Calu3 (cell line): ENCODE measurements around the gene CTSD. TPM values are rescaled to one million over a fixed set of nuclear protein-coding genes. Genes with fewer than 3 reads are reported as not detected.

Experiments
- BruUV-seq: library from RNA; stranded (reverse); fragments of 400-500 nt; replicated peaks from 2 replicates; lab custom pipeline; 2021; lab: Mats Ljungman, UMichigan
- CTCF ChIA-PET: fragments of 300-600 bp; sonication (Branson Sonifier 250); formaldehyde crosslinking; loops from one replicate; lab custom pipeline; 2022; ENCODE audit warnings: antibody characterized with exemption; lab: Charles Lee
- DNase-seq: peaks from one replicate; pipeline ENCODE4 v3.0.0; 2022
- H3K27ac Mint-ChIP-seq: one replicate; pipeline ENCODE4 v1.8.0; 2022; ENCODE audit warnings: mixed read lengths; ENCODE audit not compliant: unreplicated experiment
- H3K27me3 Mint-ChIP-seq: one replicate; pipeline ENCODE4 v1.8.0; 2022; ENCODE audit warnings: mixed read lengths; ENCODE audit not compliant: unreplicated experiment
- H3K36me3 Mint-ChIP-seq: one replicate; pipeline ENCODE4 v1.8.0; 2022; ENCODE audit warnings: mild to moderate bottlenecking, moderate library complexity, mixed read lengths; ENCODE audit not compliant: insufficient read depth, unreplicated experiment
- H3K4me1 Mint-ChIP-seq: one replicate; pipeline ENCODE4 v1.8.0; 2022; ENCODE audit warnings: mild to moderate bottlenecking, low read depth, mixed read lengths; ENCODE audit not compliant: unreplicated experiment
- H3K4me3 Mint-ChIP-seq: one replicate; pipeline ENCODE4 v1.8.0; 2022; ENCODE audit warnings: mild to moderate bottlenecking, low read depth, moderate library complexity, mixed read lengths; ENCODE audit not compliant: unreplicated experiment
- H3K9me3 Mint-ChIP-seq: one replicate; pipeline ENCODE4 v1.8.0; 2022; ENCODE audit warnings: low read depth, mixed read lengths; ENCODE audit not compliant: unreplicated experiment
- intact Hi-C: fragments of 100-400 bp; cut with micrococcal nuclease; formaldehyde crosslinking; loops from one replicate; pipeline ENCODE4 v1.10.0; 2022; ENCODE audit not compliant: unreplicated experiment
- total RNA-seq: library from RNA; stranded (reverse); gene quantifications from 2 replicates; pipeline ENCODE4 v1.2.3, GENCODE V29; 2022
- TF ChIP-seq, protein P1 (sequence below): fragments of 200-600 bp; IDR thresholded peaks from one replicate; pipeline ENCODE4 v1.8.0; 2022; ENCODE audit warnings: antibody characterized with exemption; ENCODE audit not compliant: unreplicated experiment

CTSD gene
- total RNA-seq, 1 experiment from 2014 or later: 531 TPM

DNA sequence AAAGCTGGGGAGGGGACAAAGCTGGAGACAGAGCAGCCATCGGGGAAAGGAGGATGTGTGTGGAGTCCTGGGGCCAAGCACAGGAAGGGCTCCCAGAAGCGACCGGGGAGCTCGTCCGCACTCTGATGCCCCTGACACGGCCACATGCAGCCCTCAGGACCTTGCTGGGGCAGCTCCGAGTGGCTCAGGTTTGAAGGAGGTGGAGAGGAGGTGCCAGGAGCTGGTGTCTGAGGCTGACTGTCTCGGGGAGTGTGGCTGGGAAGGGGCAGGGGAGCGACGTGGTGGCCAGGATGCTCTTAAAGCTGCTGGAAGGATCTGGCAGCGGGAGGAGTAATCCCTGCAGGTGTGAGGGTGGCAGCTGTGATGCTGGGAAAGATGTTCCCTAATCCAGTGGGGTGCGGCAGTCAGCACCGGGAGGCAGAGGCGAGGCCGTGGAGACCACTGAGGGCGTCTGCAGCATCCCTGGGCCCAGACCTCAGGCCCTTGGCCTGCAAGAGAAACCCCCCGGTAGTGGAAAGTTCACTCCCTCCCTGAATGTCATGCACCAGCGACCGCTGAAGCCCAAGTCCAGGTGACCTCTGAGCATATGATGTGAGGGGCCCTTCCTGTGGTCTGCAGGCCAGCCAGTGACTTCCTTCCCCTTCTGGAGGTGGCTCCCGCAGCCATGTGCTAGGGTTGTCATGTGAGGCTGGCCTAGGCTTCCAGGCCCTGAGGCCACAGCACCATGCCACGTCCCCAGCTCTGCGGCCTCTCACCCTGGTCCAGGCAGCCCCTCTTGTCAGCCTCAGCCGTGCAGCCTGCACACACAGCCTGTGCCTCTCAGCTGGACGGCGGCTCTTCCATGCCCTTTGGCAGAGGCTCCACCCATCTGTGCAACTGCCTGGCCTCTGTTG lies 17.2 kb upstream of the CTSD start:
- Mint-ChIP-seq H3K27ac (peak overlapping the region; percentile 53), H3K36me3 (peaks cover 15% of the 10 kb centered on the region), H3K4me1 (peaks cover 85% of the 10 kb centered on the region), H3K27me3 (no peaks in the 10 kb centered on the region), H3K9me3 (no peaks in the 10 kb centered on the region), H3K4me3 (no peak overlapping the region)
- no TSS peak for BruUV-seq
- intact Hi-C loops: no loop called here
- CTCF ChIA-PET: interaction anchor here (0.6 kb wide), 1 partner anchor 962 kb away, joined by 3 read pairs; the partner anchor contains the start of gene PNPLA2
- no peak for DNase-seq
- TF ChIP-seq, protein P1, sequence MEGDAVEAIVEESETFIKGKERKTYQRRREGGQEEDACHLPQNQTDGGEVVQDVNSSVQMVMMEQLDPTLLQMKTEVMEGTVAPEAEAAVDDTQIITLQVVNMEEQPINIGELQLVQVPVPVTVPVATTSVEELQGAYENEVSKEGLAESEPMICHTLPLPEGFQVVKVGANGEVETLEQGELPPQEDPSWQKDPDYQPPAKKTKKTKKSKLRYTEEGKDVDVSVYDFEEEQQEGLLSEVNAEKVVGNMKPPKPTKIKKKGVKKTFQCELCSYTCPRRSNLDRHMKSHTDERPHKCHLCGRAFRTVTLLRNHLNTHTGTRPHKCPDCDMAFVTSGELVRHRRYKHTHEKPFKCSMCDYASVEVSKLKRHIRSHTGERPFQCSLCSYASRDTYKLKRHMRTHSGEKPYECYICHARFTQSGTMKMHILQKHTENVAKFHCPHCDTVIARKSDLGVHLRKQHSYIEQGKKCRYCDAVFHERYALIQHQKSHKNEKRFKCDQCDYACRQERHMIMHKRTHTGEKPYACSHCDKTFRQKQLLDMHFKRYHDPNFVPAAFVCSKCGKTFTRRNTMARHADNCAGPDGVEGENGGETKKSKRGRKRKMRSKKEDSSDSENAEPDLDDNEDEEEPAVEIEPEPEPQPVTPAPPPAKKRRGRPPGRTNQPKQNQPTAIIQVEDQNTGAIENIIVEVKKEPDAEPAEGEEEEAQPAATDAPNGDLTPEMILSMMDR: no peak

DNA sequence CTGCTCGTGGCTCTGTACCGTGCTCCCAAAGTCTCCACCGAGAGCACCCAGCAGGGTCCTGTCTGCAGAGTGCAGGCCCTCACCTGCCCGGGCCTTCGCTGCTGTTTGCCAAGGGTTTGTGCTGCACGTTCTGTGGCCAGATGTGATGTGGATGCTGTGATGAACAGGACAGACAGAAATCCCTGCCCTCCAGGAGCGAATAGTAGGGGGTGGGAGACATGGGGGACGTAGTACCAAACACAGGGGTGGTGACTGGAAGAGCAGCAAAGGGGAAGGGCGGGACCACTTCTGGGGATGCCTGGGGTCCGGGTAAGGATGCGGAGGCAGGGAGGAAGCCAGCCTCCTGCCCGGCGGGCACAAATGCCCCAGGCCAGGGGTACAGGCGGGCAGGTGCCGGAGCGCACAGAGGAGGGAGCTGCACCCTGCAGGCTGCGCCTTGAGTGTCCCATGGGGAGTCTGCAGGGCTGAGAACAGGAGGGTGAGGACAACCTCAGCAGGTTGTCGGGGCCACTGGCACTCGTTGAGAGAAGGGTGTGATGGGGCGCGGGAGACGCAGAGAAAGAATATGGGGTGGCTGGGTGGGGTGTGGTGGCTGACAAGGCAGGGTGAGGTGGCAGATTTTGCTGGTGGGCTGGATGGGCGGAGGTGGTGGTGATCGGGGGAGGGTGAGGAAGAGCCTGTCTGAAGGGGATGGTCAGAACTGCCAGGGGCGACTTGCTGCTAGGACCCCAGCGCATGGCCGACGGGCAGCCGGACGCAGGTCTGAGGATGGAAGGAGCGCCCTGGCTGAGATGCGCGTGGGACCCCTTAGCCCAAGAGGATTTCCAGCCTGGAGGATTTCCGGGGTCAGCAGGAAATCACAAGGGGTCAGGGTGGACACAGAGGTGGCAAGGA lies 16.3 kb upstream of the CTSD start:
- H3K4me1 Mint-ChIP-seq: peaks cover 84% of the 10 kb centered on the region
- peak overlapping the region; percentile 53 for H3K27ac Mint-ChIP-seq
- no peaks in the 10 kb centered on the region for H3K9me3 Mint-ChIP-seq
- no peak for DNase-seq
- TF ChIP-seq, protein P1: no peak
- no peaks in the 10 kb centered on the region for H3K27me3 Mint-ChIP-seq
- CTCF ChIA-PET: interaction anchor here (0.6 to 1.9 kb wide), 2 partner anchors 11 to 961 kb away, joined by 3 to 4 read pairs; partner anchors contain the start of gene PNPLA2
- intact Hi-C loops: loop anchor here (5.0 kb wide), 1 partner anchor 52 kb away; the partner anchor contains the start of gene SYT8
- H3K4me3 Mint-ChIP-seq: no peak overlapping the region
- peaks cover 15% of the 10 kb centered on the region for H3K36me3 Mint-ChIP-seq
- no TSS peak for BruUV-seq

DNA sequence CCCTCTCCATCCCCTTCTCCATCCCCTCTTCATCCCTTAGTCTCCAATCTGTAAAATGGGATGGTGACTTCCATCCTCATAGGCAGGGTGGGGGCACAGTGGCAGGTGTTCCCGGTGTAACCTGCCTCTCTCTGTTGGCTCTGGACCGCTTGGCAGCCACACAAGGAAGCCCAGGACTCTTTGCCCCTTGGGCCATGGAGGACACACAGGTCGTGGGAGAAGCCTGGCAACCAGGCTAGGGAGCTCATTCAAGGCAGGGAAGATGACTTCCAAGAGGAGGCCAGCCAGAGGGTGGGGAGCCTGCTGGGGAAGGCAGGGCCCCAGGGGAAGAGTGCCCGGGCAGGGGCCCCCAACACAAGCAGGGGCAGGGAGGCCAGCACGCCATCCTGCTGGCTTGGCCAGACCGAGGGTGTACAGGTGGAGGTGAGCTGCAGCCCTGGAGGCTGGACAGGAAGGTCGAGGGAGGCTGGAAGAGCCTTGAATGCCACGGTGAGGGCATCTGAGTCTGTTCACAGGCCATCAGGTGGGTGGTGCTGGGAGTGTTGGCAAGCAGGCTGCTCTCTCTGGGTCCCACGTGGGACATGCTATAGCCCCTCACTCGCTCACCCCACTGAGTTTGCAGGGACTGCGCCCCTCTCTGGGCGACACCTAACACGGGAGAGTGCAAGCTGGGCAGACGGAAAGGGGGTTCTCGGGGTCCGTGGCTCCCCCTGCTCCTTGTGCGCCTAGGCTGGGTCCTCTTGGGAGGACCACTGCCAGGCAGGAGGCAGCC lies 15.5 kb upstream of the CTSD start:
- CTCF ChIA-PET: interaction anchor here (1.0 to 1.9 kb wide), 3 partner anchors 10 to 54 kb away, joined by 3 to 4 read pairs (median 3); no protein-coding TSS in a partner anchor
- no peaks in the 10 kb centered on the region for H3K27me3 Mint-ChIP-seq
- peaks cover 77% of the 10 kb centered on the region for H3K4me1 Mint-ChIP-seq
- BruUV-seq: no TSS peak
- no peak overlapping the region for H3K4me3 Mint-ChIP-seq
- peaks cover 15% of the 10 kb centered on the region for H3K36me3 Mint-ChIP-seq
- H3K9me3 Mint-ChIP-seq: no peaks in the 10 kb centered on the region
- intact Hi-C loops: loop anchor here (5.0 kb wide), 1 partner anchor 53 kb away; the partner anchor contains the start of gene SYT8
- H3K27ac Mint-ChIP-seq: peak overlapping the region; percentile 56
- no peak for DNase-seq
- TF ChIP-seq, protein P1: no peak
